DND-41 (cell line): ENCODE results near the gene TUBB3.

Experiments used
- CTCF ChIP-seq: IDR thresholded peaks from 2 replicates; pipeline ENCODE4 v1.5.1; 2012; ENCODE audit warnings: borderline replicate concordance, low read length, moderate library complexity, mild to moderate bottlenecking; ENCODE audit not compliant: poor library complexity, severe bottlenecking; ENCODE audit errors: extremely low read depth
- EZH2 ChIP-seq: IDR thresholded peaks from 3 replicates; pipeline ENCODE4 v1.6.1; 2012; ENCODE audit warnings: borderline replicate concordance, low read depth, mild to moderate bottlenecking, moderate library complexity, low read length, inconsistent platforms; ENCODE audit not compliant: severe bottlenecking

GRCh38 chr16:89945654-89946053 lies 22.5 kb downstream of the TUBB3 start:
- TF ChIP-seq CTCF: no peak
- no peak for TF ChIP-seq EZH2
